Parathyroid adenoma (tissue), 2 donors: ENCODE measurements around the gene SERPINB10.
"Not testable (repeated sequence)": the region's sequence is repeated elsewhere in the genome, so short reads cannot be mapped to it uniquely, and the experiment has no call there.

Experiments used
- H2AFZ ChIP-seq: fragments of 300-600 bp; sonication (generic); one replicate; pipeline ENCODE4 v1.7.0; 2017; ENCODE audit warnings: antibody characterized with exemption, mild to moderate bottlenecking
- H3K27ac ChIP-seq: fragments of 300-600 bp; sonication (generic); one replicate; pipeline ENCODE4 v1.7.0; 2017
- H3K27me3 ChIP-seq: fragments of 300-600 bp; sonication (generic); one replicate; pipeline ENCODE4 v1.7.0; 2017; ENCODE audit warnings: low read length; ENCODE audit not compliant: control insufficient read depth, insufficient read depth
- H3K36me3 ChIP-seq: fragments of 300-600 bp; sonication (generic); one replicate; pipeline ENCODE4 v1.7.0; 2017; ENCODE audit warnings: low read length; ENCODE audit not compliant: control insufficient read depth, insufficient read depth
- H3K4me1 ChIP-seq: fragments of 300-600 bp; sonication (generic); one replicate; pipeline ENCODE4 v1.7.0; 2017; ENCODE audit warnings: control low read depth
- H3K4me2 ChIP-seq: fragments of 300-600 bp; sonication (generic); one replicate; pipeline ENCODE4 v1.7.0; 2017; ENCODE audit warnings: low read length
- H3K4me3 ChIP-seq: fragments of 300-600 bp; sonication (generic); one replicate; pipeline ENCODE4 v1.7.0; 2017; ENCODE audit warnings: low read depth, low read length
- H3K79me2 ChIP-seq: fragments of 300-600 bp; sonication (generic); one replicate; pipeline ENCODE4 v1.7.0; 2017; ENCODE audit warnings: control low read depth
- H3K9ac ChIP-seq: fragments of 300-600 bp; sonication (generic); one replicate; pipeline ENCODE4 v1.7.0; 2017; ENCODE audit warnings: mild to moderate bottlenecking
- H3K9me3 ChIP-seq: fragments of 300-600 bp; sonication (generic); one replicate; pipeline ENCODE4 v1.7.0; 2017; ENCODE audit warnings: low read length; ENCODE audit not compliant: control insufficient read depth
- TF ChIP-seq, protein P1 (sequence below): fragments of 300-600 bp; sonication (generic); IDR thresholded peaks from one replicate; pipeline ENCODE4 v1.7.0; 2017; ENCODE audit warnings: antibody characterized with exemption, mild to moderate bottlenecking
- donor health status: primary hyperparathyroidism.

SERPINB10 gene

GRCh38 chr18:63936156-63936931 lies 28.6 kb downstream of the SERPINB10 start:
- peak overlapping the region; percentile 87 for H3K4me2 ChIP-seq
- H3K4me3 ChIP-seq = peak overlapping the region; percentile 50
- H3K79me2 ChIP-seq = no peaks in the 10 kb centered on the region
- no peak overlapping the region for H3K27ac ChIP-seq
- no peaks in the 10 kb centered on the region for H3K9me3 ChIP-seq
- peak overlapping the region; percentile 87 for H2AFZ ChIP-seq
- no peaks in the 10 kb centered on the region for H3K4me1 ChIP-seq
- TF ChIP-seq, protein P1, sequence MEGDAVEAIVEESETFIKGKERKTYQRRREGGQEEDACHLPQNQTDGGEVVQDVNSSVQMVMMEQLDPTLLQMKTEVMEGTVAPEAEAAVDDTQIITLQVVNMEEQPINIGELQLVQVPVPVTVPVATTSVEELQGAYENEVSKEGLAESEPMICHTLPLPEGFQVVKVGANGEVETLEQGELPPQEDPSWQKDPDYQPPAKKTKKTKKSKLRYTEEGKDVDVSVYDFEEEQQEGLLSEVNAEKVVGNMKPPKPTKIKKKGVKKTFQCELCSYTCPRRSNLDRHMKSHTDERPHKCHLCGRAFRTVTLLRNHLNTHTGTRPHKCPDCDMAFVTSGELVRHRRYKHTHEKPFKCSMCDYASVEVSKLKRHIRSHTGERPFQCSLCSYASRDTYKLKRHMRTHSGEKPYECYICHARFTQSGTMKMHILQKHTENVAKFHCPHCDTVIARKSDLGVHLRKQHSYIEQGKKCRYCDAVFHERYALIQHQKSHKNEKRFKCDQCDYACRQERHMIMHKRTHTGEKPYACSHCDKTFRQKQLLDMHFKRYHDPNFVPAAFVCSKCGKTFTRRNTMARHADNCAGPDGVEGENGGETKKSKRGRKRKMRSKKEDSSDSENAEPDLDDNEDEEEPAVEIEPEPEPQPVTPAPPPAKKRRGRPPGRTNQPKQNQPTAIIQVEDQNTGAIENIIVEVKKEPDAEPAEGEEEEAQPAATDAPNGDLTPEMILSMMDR = peak; percentile 81
- H3K36me3 ChIP-seq = no peaks in the 10 kb centered on the region
- H3K9ac ChIP-seq = no peak overlapping the region
- no peaks in the 10 kb centered on the region for H3K27me3 ChIP-seq

GRCh38 chr18:63936932-63937393 lies 29.2 kb downstream of the SERPINB10 start:
- H2AFZ ChIP-seq = peak overlapping the region; percentile 87
- no peak overlapping the region for H3K9ac ChIP-seq
- no peaks in the 10 kb centered on the region for H3K79me2 ChIP-seq
- H3K4me2 ChIP-seq = peak overlapping the region; percentile 87
- no peak overlapping the region for H3K27ac ChIP-seq
- H3K4me1 ChIP-seq = no peaks in the 10 kb centered on the region
- no peaks in the 10 kb centered on the region for H3K9me3 ChIP-seq
- H3K36me3 ChIP-seq = no peaks in the 10 kb centered on the region
- TF ChIP-seq, protein P1 = no peak
- no peak overlapping the region for H3K4me3 ChIP-seq
- no peaks in the 10 kb centered on the region for H3K27me3 ChIP-seq

DNA sequence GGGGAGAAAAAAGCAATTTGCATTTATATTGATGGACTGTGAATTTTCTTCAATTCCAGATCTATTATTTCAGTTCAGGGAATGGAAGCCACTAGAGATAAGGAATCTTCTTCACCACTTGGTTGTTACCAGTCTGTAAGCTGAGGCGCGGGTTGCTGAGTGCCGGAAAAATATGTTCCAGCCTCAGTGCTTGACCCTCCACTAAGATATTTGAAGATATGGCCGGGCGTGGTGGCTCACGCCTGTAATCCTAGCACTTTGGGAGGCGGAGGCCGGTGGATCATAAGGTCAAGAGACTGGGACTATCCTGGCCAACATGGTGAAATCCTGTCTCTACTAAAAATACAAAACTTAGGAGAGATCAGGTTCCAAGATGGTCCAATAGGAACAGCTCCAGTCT lies 32.2 kb downstream of the SERPINB10 start:
- Histone ChIP-seq H3K27ac (no peak overlapping the region), H3K4me2 (no peak overlapping the region), H3K79me2 (no peaks in the 10 kb centered on the region), H3K4me1 (no peaks in the 10 kb centered on the region), H3K4me3 (no peak overlapping the region), H3K9me3 (no peaks in the 10 kb centered on the region), H3K36me3 (no peaks in the 10 kb centered on the region), H2AFZ (no peak overlapping the region), H3K9ac (no peak overlapping the region), H3K27me3 (no peaks in the 10 kb centered on the region)
- TF ChIP-seq, protein P1 = no peak

GRCh38 chr18:63940543-63941050 lies 32.8 kb downstream of the SERPINB10 start:
- H3K4me1 ChIP-seq, H3K9me3 ChIP-seq, H3K79me2 ChIP-seq, H3K4me3 ChIP-seq, H3K4me2 ChIP-seq, H3K36me3 ChIP-seq, H2AFZ ChIP-seq, H3K27ac ChIP-seq, H3K27me3 ChIP-seq, H3K9ac ChIP-seq: not testable (repeated sequence)

DNA sequence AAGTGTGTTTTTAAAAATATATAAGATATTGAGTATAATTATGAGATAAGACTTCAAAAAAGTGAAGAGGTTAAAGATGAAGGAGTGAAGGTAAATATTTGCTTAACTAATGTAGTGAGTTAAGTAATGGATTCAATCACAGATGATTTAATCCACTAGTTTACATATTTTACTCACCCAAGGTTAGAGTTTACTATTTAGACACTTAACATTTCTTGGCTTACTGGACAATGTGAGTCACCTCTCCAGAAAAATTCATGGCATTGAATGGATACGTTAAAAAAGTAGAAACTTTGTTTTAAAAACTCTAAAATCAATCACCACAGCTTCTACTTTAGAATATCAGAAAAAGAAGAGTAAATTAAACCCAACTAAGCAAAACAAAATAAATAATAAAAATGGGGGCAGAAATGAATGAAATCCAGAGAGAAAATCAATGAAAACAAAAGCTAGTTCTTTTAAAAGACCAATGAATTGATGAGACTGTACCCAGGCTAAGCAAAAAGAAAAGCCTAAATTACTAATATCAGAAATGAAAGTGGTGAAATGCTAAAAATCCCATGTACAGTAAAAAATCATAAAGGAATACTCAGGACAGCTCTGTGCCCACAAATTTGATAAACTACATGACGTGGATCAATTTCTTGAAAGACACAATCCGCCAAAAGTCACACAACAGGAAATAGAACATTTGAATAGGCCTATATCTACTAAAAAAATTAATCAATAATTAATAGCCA lies 39.5 kb downstream of the SERPINB10 start:
- Histone ChIP-seq H3K9ac (no peak overlapping the region), H3K4me2 (no peak overlapping the region), H3K79me2 (no peaks in the 10 kb centered on the region), H2AFZ (no peak overlapping the region), H3K36me3 (no peaks in the 10 kb centered on the region), H3K4me1 (no peaks in the 10 kb centered on the region), H3K4me3 (no peak overlapping the region), H3K9me3 (no peaks in the 10 kb centered on the region), H3K27me3 (no peaks in the 10 kb centered on the region), H3K27ac (no peak overlapping the region)
- TF ChIP-seq, protein P1 = no peak
